HCT116 (cell line): ENCODE results near the gene ZNF177. TPM values are rescaled to one million over a fixed set of nuclear protein-coding genes. Genes with fewer than 3 reads are reported as not detected.

ENCODE experiments used
- ATAC-seq: fragments of 200-7000 bp; cut with Tn5 transposase; 2 replicates; pipeline ENCODE4 v1.9.1; 2020; ENCODE audit warnings: mild to moderate bottlenecking, moderate library complexity
- BruUV-seq: library from RNA; stranded (reverse); fragments of 400-500 nt; replicated peaks from 2 replicates; lab custom pipeline; 2021; lab: Mats Ljungman, UMichigan
- CTCF ChIA-PET: fragments of 300-600 bp; sonication (Branson Sonifier 250); formaldehyde crosslinking; loops from one replicate; lab custom pipeline; 2021; ENCODE audit warnings: antibody characterized with exemption; lab: Charles Lee
- POLR2A ChIA-PET: fragments of 300-600, 350-600 bp; sonication (Branson Sonifier 250); formaldehyde crosslinking; loops from one replicate; lab custom pipeline; 2021; ENCODE audit warnings: antibody characterized with exemption; lab: Charles Lee
- RAD21 ChIA-PET, 2 experiments: fragments of 300-600 bp; sonication (Branson Sonifier 250); formaldehyde crosslinking; loops; one replicate each; lab custom pipeline; 2023; ENCODE audit warnings: low total read pairs in 2 of 2; ENCODE audit not compliant: uncharacterized antibody in 2 of 2, unreplicated experiment in 2 of 2, low non-redundant PET in 1 of 2; lab: Charles Lee
- DNase-seq: peaks from one replicate; pipeline ENCODE4 v3.0.0-alpha.2; 2010; ENCODE audit warnings: low read depth, low spot score
- H2AFZ ChIP-seq: fragments of 200-600 bp; shearing (Covaris generic), sonication (generic); 2 replicates; pipeline ENCODE4 v1.6.1; 2017; ENCODE audit warnings: low read depth, mixed run types, mixed read lengths, antibody characterized with exemption, low read length; ENCODE audit not compliant: poor library complexity, severe bottlenecking
- H3K27ac ChIP-seq: 2 replicates; pipeline ENCODE4 v1.5.1; 2012; ENCODE audit warnings: low read depth, low read length
- H3K27me3 ChIP-seq: fragments of 200-600 bp; sonication (generic); 2 replicates; pipeline ENCODE4 v1.6.1; 2016; ENCODE audit warnings: mixed run types, low read length, mixed read lengths; ENCODE audit not compliant: insufficient read depth
- H3K36me3 ChIP-seq, 2 experiments: fragments of 200-500 bp in 1 of 2; fragments of 200-600 bp in 1 of 2; sonication (Bioruptor generic) in 1 of 2; sonication (generic) in 1 of 2; 2 replicates each; pipeline versions ENCODE4 v1.5.1 to v1.6.1; 2014 to 2016; ENCODE audit warnings: low read length in 2 of 2, inconsistent platforms in 1 of 2, mixed read lengths in 1 of 2, mixed run types in 1 of 2; ENCODE audit not compliant: insufficient read depth in 2 of 2, control insufficient read depth in 1 of 2
- H3K4me1 ChIP-seq, 2 experiments: fragments of 200-600 bp in 1 of 2; sonication (generic) in 1 of 2; 2 replicates each; pipeline versions ENCODE4 v1.5.1 to v1.6.1; 2012 to 2017; ENCODE audit warnings: low read length in 2 of 2, inconsistent platforms in 1 of 2, mild to moderate bottlenecking in 1 of 2, mixed read lengths in 1 of 2, mixed run types in 1 of 2, moderate library complexity in 1 of 2; ENCODE audit not compliant: insufficient read depth in 2 of 2, control insufficient read depth in 1 of 2
- H3K4me2 ChIP-seq: fragments of 200-600 bp; sonication (generic); 2 replicates; pipeline ENCODE4 v1.6.1; 2017; ENCODE audit warnings: mixed run types, low read length, mixed read lengths
- H3K4me3 ChIP-seq, 2 experiments: fragments of 200-600 bp in 1 of 2; sonication (generic) in 1 of 2; replicated peaks in 1 of 2; 2 replicates each; pipeline ENCODE4 v1.5.1; 2011 to 2016; ENCODE audit warnings: low read length in 2 of 2, control low read depth in 1 of 2, low read depth in 1 of 2, mild to moderate bottlenecking in 1 of 2, mixed read lengths in 1 of 2, mixed run types in 1 of 2
- H3K79me2 ChIP-seq: fragments of 200-600 bp; sonication (generic); 2 replicates; pipeline ENCODE4 v1.6.1; 2017; ENCODE audit warnings: mild to moderate bottlenecking, mixed run types, low read length, moderate library complexity, mixed read lengths; ENCODE audit not compliant: insufficient read depth
- H3K9ac ChIP-seq: fragments of 200-600 bp; sonication (generic); 2 replicates; pipeline ENCODE4 v1.6.1; 2016; ENCODE audit warnings: low read length, mixed read lengths
- H3K9me2 ChIP-seq: fragments of 200-600 bp; sonication (generic), shearing (Covaris generic); 2 replicates; pipeline ENCODE4 v1.6.1; 2017; ENCODE audit warnings: mixed run types, mild to moderate bottlenecking, moderate library complexity; ENCODE audit not compliant: insufficient read depth
- H3K9me3 ChIP-seq, 2 experiments: fragments of 200-500 bp in 1 of 2; fragments of 200-600 bp in 1 of 2; sonication (Bioruptor generic) in 1 of 2; sonication (generic) in 1 of 2; 2 replicates each; pipeline ENCODE4 v1.6.1; 2014 to 2017; ENCODE audit warnings: low read length in 2 of 2, mixed read lengths in 2 of 2, inconsistent platforms in 1 of 2, low read depth in 1 of 2, mild to moderate bottlenecking in 1 of 2, mixed run types in 1 of 2, moderate library complexity in 1 of 2; ENCODE audit not compliant: control insufficient read depth in 1 of 2, insufficient read depth in 1 of 2
- H4K20me1 ChIP-seq: fragments of 200-600 bp; sonication (generic), shearing (Covaris generic); 2 replicates; pipeline ENCODE4 v1.6.1; 2017; ENCODE audit warnings: mixed run types, mild to moderate bottlenecking, moderate library complexity; ENCODE audit not compliant: insufficient read depth
- ATF3 ChIP-seq: IDR thresholded peaks from 2 replicates; pipeline ENCODE4 v1.6.1; 2012
- CEBPB ChIP-seq: IDR thresholded peaks from 2 replicates; pipeline ENCODE4 v1.6.1; 2012; ENCODE audit warnings: low read depth
- EZH2 ChIP-seq: fragments of 200-600 bp; sonication (generic); IDR thresholded peaks from 2 replicates; pipeline ENCODE4 v1.6.1; 2017; ENCODE audit warnings: antibody characterized with exemption, mixed run types
- EZH2phosphoT487 ChIP-seq: fragments of 200-600 bp; IDR thresholded peaks from 2 replicates; pipeline ENCODE4 v1.6.1; 2018; ENCODE audit warnings: antibody characterized with exemption, borderline replicate concordance
- FOSL1 ChIP-seq: IDR thresholded peaks from 2 replicates; pipeline ENCODE4 v1.6.1; 2012; ENCODE audit warnings: low read depth
- MAX ChIP-seq: IDR thresholded peaks from 2 replicates; pipeline ENCODE4 v1.6.1; 2012
- POLR2A ChIP-seq: IDR thresholded peaks from 2 replicates; pipeline ENCODE4 v1.7.0; 2011; ENCODE audit warnings: borderline replicate concordance; ENCODE audit not compliant: insufficient read depth, insufficient read length; ENCODE audit errors: extremely low read depth
- POLR2AphosphoS5 ChIP-seq: IDR thresholded peaks from 2 replicates; pipeline ENCODE4 v1.6.1; 2011; ENCODE audit warnings: mild to moderate bottlenecking, low read depth, low read length, moderate library complexity
- RAD21 ChIP-seq: IDR thresholded peaks from 2 replicates; pipeline ENCODE4 v1.6.1; 2012; ENCODE audit warnings: low read depth, mild to moderate bottlenecking
- REST ChIP-seq: IDR thresholded peaks from 2 replicates; pipeline ENCODE4 v1.6.1; 2012; ENCODE audit warnings: low read depth
- SP1 ChIP-seq: IDR thresholded peaks from 2 replicates; pipeline ENCODE4 v1.6.1; 2012; ENCODE audit warnings: low read depth
- TCF7L2 ChIP-seq: IDR thresholded peaks from 2 replicates; pipeline ENCODE4 v1.7.0; 2011; ENCODE audit warnings: borderline replicate concordance, inconsistent platforms; ENCODE audit not compliant: insufficient read depth, insufficient read length; ENCODE audit errors: extremely low read depth
- YY1 ChIP-seq: IDR thresholded peaks from 2 replicates; pipeline ENCODE4 v1.6.1; 2011; ENCODE audit warnings: low read length, low read depth, moderate library complexity, mild to moderate bottlenecking; ENCODE audit not compliant: insufficient replicate concordance; ENCODE audit errors: extremely low read depth
- ZBTB33 ChIP-seq: IDR thresholded peaks from 2 replicates; pipeline ENCODE4 v1.6.1; 2011; ENCODE audit warnings: mild to moderate bottlenecking, low read length, moderate library complexity; ENCODE audit not compliant: insufficient replicate concordance; ENCODE audit errors: extremely low read depth
- ZFX ChIP-seq: fragments of 450-650 bp; IDR thresholded peaks from 2 replicates; pipeline ENCODE4 v1.6.1; 2017
- ZNF274 ChIP-seq: fragments of 200-500 bp; sonication (Bioruptor generic); IDR thresholded peaks from 2 replicates; pipeline ENCODE4 v1.6.1; 2014; ENCODE audit warnings: mild to moderate bottlenecking, low read depth, low read length, inconsistent platforms
- intact Hi-C: fragments of 100-400 bp; cut with micrococcal nuclease; formaldehyde crosslinking; loops from 2 replicates; pipeline ENCODE4 v1.10.0; 2022
- total RNA-seq: library from RNA; stranded (reverse); gene quantifications from one replicate; pipeline ENCODE4 v1.2.1, GENCODE V29; 2021; ENCODE audit not compliant: unreplicated experiment

ZNF177 gene
- total RNA-seq, 1 experiment from 2014 or later = 1.2 TPM

GRCh38 chr19:9352505-9352904 lies 10.3 kb upstream of the ZNF177 start:
- POLR2A ChIA-PET = no interaction called here
- peaks cover 4 to 8% of the 10 kb centered on the region in 2 experiments; a peak in 2 of 4 replicates for H3K9me3 ChIP-seq
- no TSS peak for BruUV-seq
- no peaks in the 10 kb centered on the region for H4K20me1 ChIP-seq
- H2AFZ ChIP-seq = no peak overlapping the region
- TF ChIP-seq ZBTB33 = no peak
- intact Hi-C loops = no loop called here
- H3K4me2 ChIP-seq = no peak overlapping the region
- ATAC-seq (no peak), DNase-seq (no peak)
- no peaks in the 10 kb centered on the region for H3K27me3 ChIP-seq
- no peaks in the 10 kb centered on the region for H3K9me2 ChIP-seq
- no peak overlapping the region for H3K9ac ChIP-seq
- H3K4me1 ChIP-seq = no peaks in the 10 kb centered on the region
- H3K79me2 ChIP-seq = no peaks in the 10 kb centered on the region
- no peak overlapping the region for H3K27ac ChIP-seq
- no peaks in the 10 kb centered on the region for H3K36me3 ChIP-seq
- RAD21 ChIA-PET = no interaction called here
- no peak overlapping the region for H3K4me3 ChIP-seq
- CTCF ChIA-PET = no interaction called here

- Histone ChIP-seq H3K9me3 (peaks cover 8 to 9% of the 10 kb centered on the region in 2 experiments; a peak in 2 of 4 replicates), H3K9me2 (no peaks in the 10 kb centered on the region), H3K4me3 (no peak overlapping the region), H3K4me2 (no peak overlapping the region), H3K36me3 (no peaks in the 10 kb centered on the region), H2AFZ (no peak overlapping the region), H4K20me1 (no peaks in the 10 kb centered on the region), H3K27me3 (no peaks in the 10 kb centered on the region), H3K4me1 (no peaks in the 10 kb centered on the region), H3K9ac (no peak overlapping the region), H3K27ac (no peak overlapping the region), H3K79me2 (no peaks in the 10 kb centered on the region)
- intact Hi-C loops = no loop called here
- no TSS peak for BruUV-seq
- TF ChIP-seq ZNF274 (no peak), RAD21 (no peak), FOSL1 (no peak), SP1 (no peak), CEBPB (no peak), POLR2AphosphoS5 (no peak), TCF7L2 (no peak), ATF3 (no peak), EZH2 (no peak), YY1 (no peak), EZH2phosphoT487 (no peak), ZFX (no peak), POLR2A (no peak), REST (no peak), MAX (no peak)
- ChIA-PET POLR2A (no interaction called here), CTCF (no interaction called here), RAD21 (no interaction called here)
- DNase-seq (no peak), ATAC-seq (no peak)
These were observed 9.8 kb upstream of the ZNF177 start for GRCh38 chr19:9353011-9353410.
